Memory B cell (primary cell): ENCODE results near the gene TMEM117.
"Not testable (repeated sequence)": the region's sequence is repeated elsewhere in the genome, so short reads cannot be mapped to it uniquely, and the experiment has no call there.

Experiments
- ATAC-seq: fragments of 150-1000 bp; cut with Tn5 transposase; 2 replicates; pipeline ENCODE4 v1.10.0; 2021; ENCODE audit warnings: low read depth, mild to moderate bottlenecking, moderate library complexity
- DNase-seq, 2 donors: peaks; one replicate each; pipeline ENCODE4 v3.0.0; 2022; ENCODE audit warnings: low spot score in 2 of 2
- H3K27ac Mint-ChIP-seq: one replicate; pipeline ENCODE4 v1.8.0; 2022; ENCODE audit warnings: mild to moderate bottlenecking, moderate library complexity, mixed read lengths
- H3K27me3 Mint-ChIP-seq: one replicate; pipeline ENCODE4 v1.8.0; 2022; ENCODE audit warnings: mixed read lengths
- H3K36me3 Mint-ChIP-seq: one replicate; pipeline ENCODE4 v1.8.0; 2022; ENCODE audit warnings: mild to moderate bottlenecking, mixed read lengths
- H3K4me1 Mint-ChIP-seq: one replicate; pipeline ENCODE4 v1.8.0; 2022; ENCODE audit warnings: mixed read lengths
- H3K4me3 Mint-ChIP-seq: one replicate; pipeline ENCODE4 v1.8.0; 2022; ENCODE audit warnings: mild to moderate bottlenecking, moderate library complexity, mixed read lengths
- H3K9me3 Mint-ChIP-seq: one replicate; pipeline ENCODE4 v1.8.0; 2022; ENCODE audit warnings: mixed read lengths

The TMEM117 gene

GRCh38 chr12:44184499-44185206 lies 348.8 kb downstream of the TMEM117 start:
- H3K27me3 Mint-ChIP-seq = no peaks in the 10 kb centered on the region
- no peaks in the 10 kb centered on the region for H3K4me1 Mint-ChIP-seq
- H3K36me3 Mint-ChIP-seq = peaks cover 2% of the 10 kb centered on the region
- no peak overlapping the region for H3K27ac Mint-ChIP-seq
- ATAC-seq (no peak), DNase-seq (no peak)
- H3K4me3 Mint-ChIP-seq = no peak overlapping the region
- no peaks in the 10 kb centered on the region for H3K9me3 Mint-ChIP-seq

- H3K27me3 Mint-ChIP-seq = no peaks in the 10 kb centered on the region
- H3K36me3 Mint-ChIP-seq = peaks cover 2% of the 10 kb centered on the region
- H3K9me3 Mint-ChIP-seq = peaks cover 3% of the 10 kb centered on the region
- H3K4me1 Mint-ChIP-seq = no peaks in the 10 kb centered on the region
- no peak for ATAC-seq
- H3K4me3 Mint-ChIP-seq = no peak overlapping the region
- DNase-seq = no peak
- no peak overlapping the region for H3K27ac Mint-ChIP-seq
These were observed 357.4 kb downstream of the TMEM117 start for GRCh38 chr12:44193281-44193680.

- not testable (repeated sequence) for H3K9me3 Mint-ChIP-seq, DNase-seq, ATAC-seq, H3K27me3 Mint-ChIP-seq, H3K4me1 Mint-ChIP-seq, H3K36me3 Mint-ChIP-seq, H3K27ac Mint-ChIP-seq, H3K4me3 Mint-ChIP-seq
These were observed 359.8 kb downstream of the TMEM117 start for GRCh38 chr12:44195719-44196118.

GRCh38 chr12:44206045-44206444 lies 370.2 kb downstream of the TMEM117 start:
- no peak for ATAC-seq
- no peak for DNase-seq
- Mint-ChIP-seq H3K27me3 (no peaks in the 10 kb centered on the region), H3K27ac (no peak overlapping the region), H3K4me1 (peaks cover 4% of the 10 kb centered on the region), H3K4me3 (no peak overlapping the region), H3K9me3 (peaks cover 12% of the 10 kb centered on the region), H3K36me3 (peaks cover 20% of the 10 kb centered on the region)

GRCh38 chr12:44217146-44217883 lies 381.4 kb downstream of the TMEM117 start:
- Mint-ChIP-seq H3K36me3 (peaks cover 21% of the 10 kb centered on the region), H3K4me3 (no peak overlapping the region), H3K27ac (no peak overlapping the region), H3K4me1 (no peaks in the 10 kb centered on the region), H3K9me3 (peaks cover 3% of the 10 kb centered on the region), H3K27me3 (no peaks in the 10 kb centered on the region)
- no peak for ATAC-seq
- DNase-seq = no peak

- Mint-ChIP-seq H3K9me3 (no peaks in the 10 kb centered on the region), H3K27me3 (no peaks in the 10 kb centered on the region), H3K4me1 (peaks cover 2% of the 10 kb centered on the region), H3K4me3 (no peak overlapping the region), H3K36me3 (peaks cover 11% of the 10 kb centered on the region), H3K27ac (no peak overlapping the region)
- DNase-seq (no peak), ATAC-seq (no peak)
These were observed 387.9 kb downstream of the TMEM117 start for GRCh38 chr12:44223736-44224135.

GRCh38 chr12:44224399-44225148 lies 388.7 kb downstream of the TMEM117 start:
- H3K4me3 Mint-ChIP-seq = no peak overlapping the region

GRCh38 chr12:44225149-44225510 lies 389.2 kb downstream of the TMEM117 start:
- ATAC-seq = no peak
- Mint-ChIP-seq H3K9me3 (no peaks in the 10 kb centered on the region), H3K4me3 (no peak overlapping the region), H3K4me1 (peaks cover 2% of the 10 kb centered on the region), H3K27me3 (no peaks in the 10 kb centered on the region), H3K27ac (no peak overlapping the region), H3K36me3 (peaks cover 10% of the 10 kb centered on the region)
- no peak for DNase-seq

More at GRCh38 chr12:44224399-44225148, 388.7 kb downstream of the TMEM117 start:
- Mint-ChIP-seq H3K4me1 (peaks cover 2% of the 10 kb centered on the region), H3K36me3 (peaks cover 11% of the 10 kb centered on the region), H3K27me3 (no peaks in the 10 kb centered on the region), H3K9me3 (no peaks in the 10 kb centered on the region), H3K27ac (no peak overlapping the region)
- no peak for DNase-seq
- ATAC-seq = no peak

GRCh38 chr12:44227616-44228015 lies 391.7 kb downstream of the TMEM117 start:
- no peak for DNase-seq
- ATAC-seq = no peak
- H3K4me1 Mint-ChIP-seq = peaks cover 2% of the 10 kb centered on the region
- H3K27me3 Mint-ChIP-seq = no peaks in the 10 kb centered on the region
- no peak overlapping the region for H3K4me3 Mint-ChIP-seq
- peaks cover 4% of the 10 kb centered on the region for H3K36me3 Mint-ChIP-seq
- H3K27ac Mint-ChIP-seq = no peak overlapping the region
- H3K9me3 Mint-ChIP-seq = no peaks in the 10 kb centered on the region

- no peaks in the 10 kb centered on the region for H3K9me3 Mint-ChIP-seq
- H3K4me1 Mint-ChIP-seq = no peaks in the 10 kb centered on the region
- no peaks in the 10 kb centered on the region for H3K27me3 Mint-ChIP-seq
- H3K27ac Mint-ChIP-seq = no peak overlapping the region
- peaks cover 2% of the 10 kb centered on the region for H3K36me3 Mint-ChIP-seq
- ATAC-seq (no peak), DNase-seq (no peak)
- no peak overlapping the region for H3K4me3 Mint-ChIP-seq
These were observed 394.0 kb downstream of the TMEM117 start for GRCh38 chr12:44229846-44230245.

- Mint-ChIP-seq H3K4me1 (no peaks in the 10 kb centered on the region), H3K4me3 (no peak overlapping the region), H3K36me3 (no peaks in the 10 kb centered on the region), H3K27me3 (no peaks in the 10 kb centered on the region), H3K27ac (no peak overlapping the region), H3K9me3 (no peaks in the 10 kb centered on the region)
- ATAC-seq = no peak
- DNase-seq = no peak
These were observed 399.8 kb downstream of the TMEM117 start for GRCh38 chr12:44235674-44236073.

- no peak for ATAC-seq
These were observed 404.3 kb downstream of the TMEM117 start for GRCh38 chr12:44240186-44240585.

GRCh38 chr12:44245932-44246331 lies 410.1 kb downstream of the TMEM117 start:
- peaks cover 8% of the 10 kb centered on the region for H3K9me3 Mint-ChIP-seq
- no peak overlapping the region for H3K4me3 Mint-ChIP-seq

More at GRCh38 chr12:44240186-44240585, 404.3 kb downstream of the TMEM117 start:
- H3K27ac Mint-ChIP-seq = no peak overlapping the region
- no peaks in the 10 kb centered on the region for H3K4me1 Mint-ChIP-seq
- H3K27me3 Mint-ChIP-seq = no peaks in the 10 kb centered on the region
- DNase-seq = no peak
- H3K36me3 Mint-ChIP-seq = peaks cover 10% of the 10 kb centered on the region
- no peak overlapping the region for H3K4me3 Mint-ChIP-seq
- peaks cover 5% of the 10 kb centered on the region for H3K9me3 Mint-ChIP-seq

GRCh38 chr12:44246482-44247105 lies 410.7 kb downstream of the TMEM117 start:
- H3K4me3 Mint-ChIP-seq = no peak overlapping the region
- H3K27ac Mint-ChIP-seq = no peak overlapping the region
- no peaks in the 10 kb centered on the region for H3K27me3 Mint-ChIP-seq
- H3K4me1 Mint-ChIP-seq = no peaks in the 10 kb centered on the region
- peaks cover 14% of the 10 kb centered on the region for H3K36me3 Mint-ChIP-seq
- no peak for DNase-seq
- ATAC-seq = no peak
- H3K9me3 Mint-ChIP-seq = peaks cover 8% of the 10 kb centered on the region

More at GRCh38 chr12:44245932-44246331, 410.1 kb downstream of the TMEM117 start:
- H3K4me1 Mint-ChIP-seq = no peaks in the 10 kb centered on the region
- no peaks in the 10 kb centered on the region for H3K27me3 Mint-ChIP-seq
- no peak for ATAC-seq
- H3K27ac Mint-ChIP-seq = no peak overlapping the region
- no peak for DNase-seq
- H3K36me3 Mint-ChIP-seq = peaks cover 14% of the 10 kb centered on the region
